Brain pericyte (primary cell): Measurements from ENCODE around the gene XIRP1.
"Not testable (repeated sequence)": the region's sequence is repeated elsewhere in the genome, so short reads cannot be mapped to it uniquely, and the experiment has no call there.

Experiments
- DNase-seq: peaks from one replicate; pipeline ENCODE4 v3.0.0-alpha.2; 2012; ENCODE audit warnings: low read depth, low spot score

XIRP1 gene, protein sequence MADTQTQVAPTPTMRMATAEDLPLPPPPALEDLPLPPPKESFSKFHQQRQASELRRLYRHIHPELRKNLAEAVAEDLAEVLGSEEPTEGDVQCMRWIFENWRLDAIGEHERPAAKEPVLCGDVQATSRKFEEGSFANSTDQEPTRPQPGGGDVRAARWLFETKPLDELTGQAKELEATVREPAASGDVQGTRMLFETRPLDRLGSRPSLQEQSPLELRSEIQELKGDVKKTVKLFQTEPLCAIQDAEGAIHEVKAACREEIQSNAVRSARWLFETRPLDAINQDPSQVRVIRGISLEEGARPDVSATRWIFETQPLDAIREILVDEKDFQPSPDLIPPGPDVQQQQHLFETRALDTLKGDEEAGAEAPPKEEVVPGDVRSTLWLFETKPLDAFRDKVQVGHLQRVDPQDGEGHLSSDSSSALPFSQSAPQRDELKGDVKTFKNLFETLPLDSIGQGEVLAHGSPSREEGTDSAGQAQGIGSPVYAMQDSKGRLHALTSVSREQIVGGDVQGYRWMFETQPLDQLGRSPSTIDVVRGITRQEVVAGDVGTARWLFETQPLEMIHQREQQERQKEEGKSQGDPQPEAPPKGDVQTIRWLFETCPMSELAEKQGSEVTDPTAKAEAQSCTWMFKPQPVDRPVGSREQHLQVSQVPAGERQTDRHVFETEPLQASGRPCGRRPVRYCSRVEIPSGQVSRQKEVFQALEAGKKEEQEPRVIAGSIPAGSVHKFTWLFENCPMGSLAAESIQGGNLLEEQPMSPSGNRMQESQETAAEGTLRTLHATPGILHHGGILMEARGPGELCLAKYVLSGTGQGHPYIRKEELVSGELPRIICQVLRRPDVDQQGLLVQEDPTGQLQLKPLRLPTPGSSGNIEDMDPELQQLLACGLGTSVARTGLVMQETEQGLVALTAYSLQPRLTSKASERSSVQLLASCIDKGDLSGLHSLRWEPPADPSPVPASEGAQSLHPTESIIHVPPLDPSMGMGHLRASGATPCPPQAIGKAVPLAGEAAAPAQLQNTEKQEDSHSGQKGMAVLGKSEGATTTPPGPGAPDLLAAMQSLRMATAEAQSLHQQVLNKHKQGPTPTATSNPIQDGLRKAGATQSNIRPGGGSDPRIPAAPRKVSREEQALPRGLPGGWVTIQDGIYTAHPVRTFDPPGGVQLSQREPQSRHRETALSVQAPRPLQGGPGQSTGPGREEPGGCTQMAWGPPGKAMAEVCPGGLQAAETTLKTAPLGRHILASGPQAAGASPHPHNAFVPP (N-terminal part only)

DNA sequence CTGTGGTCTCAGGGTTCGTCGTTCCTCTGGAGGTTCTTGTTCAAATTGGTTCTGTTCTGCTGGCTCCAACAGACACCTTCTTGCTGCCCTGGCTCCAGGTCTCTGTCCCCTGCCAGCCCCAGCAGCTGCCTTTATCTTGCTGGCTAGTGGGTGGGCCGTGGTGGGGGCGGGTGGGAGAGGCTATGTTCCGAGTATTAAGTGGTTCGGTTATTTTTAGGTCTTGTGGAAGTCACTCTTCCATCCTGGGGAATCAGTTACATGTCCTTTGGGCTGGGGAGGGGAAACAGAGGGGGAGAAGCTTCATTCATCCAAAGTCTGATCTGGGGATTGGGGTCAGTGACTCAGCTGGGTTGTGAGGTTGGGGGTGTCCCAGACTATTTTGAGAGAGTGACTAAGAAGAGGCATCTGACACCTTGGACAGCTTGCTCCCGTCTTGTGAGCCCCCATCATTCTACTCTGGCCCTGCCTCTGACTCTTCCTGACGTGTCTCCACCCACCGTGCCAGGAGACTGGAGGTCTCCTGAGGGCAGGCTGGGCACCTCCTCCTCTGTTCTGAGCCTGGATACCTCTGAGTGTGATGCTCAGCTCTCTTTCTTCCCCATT lies at the start of gene XIRP1:
XIRP1 (minus strand) TSS at position 106 of the 603 bp plus-strand sequence. CDS start 3,150 bp downstream, outside the sequence.
- no peak for DNase-seq

DNA sequence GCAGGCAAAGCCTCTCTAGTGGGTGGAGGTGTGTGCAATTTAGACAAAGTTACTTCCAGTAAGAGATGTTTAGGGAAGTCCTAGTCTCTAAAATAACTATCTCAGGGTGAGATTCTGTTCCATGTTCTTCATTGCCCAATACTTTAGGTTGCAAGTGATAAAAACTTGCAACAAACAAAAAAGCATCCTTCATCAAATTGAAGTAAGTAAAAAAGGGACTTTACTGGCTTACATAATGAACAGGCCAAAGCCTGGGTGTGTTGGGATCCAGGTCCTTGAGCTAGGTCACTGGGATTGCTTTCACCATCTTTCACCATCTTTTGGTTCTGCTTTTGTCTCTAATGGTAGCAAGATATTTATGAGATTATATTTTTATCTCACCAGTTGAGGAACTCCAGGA lies 49.2 kb upstream of the XIRP1 start:
- DNase-seq, result no peak

DNA sequence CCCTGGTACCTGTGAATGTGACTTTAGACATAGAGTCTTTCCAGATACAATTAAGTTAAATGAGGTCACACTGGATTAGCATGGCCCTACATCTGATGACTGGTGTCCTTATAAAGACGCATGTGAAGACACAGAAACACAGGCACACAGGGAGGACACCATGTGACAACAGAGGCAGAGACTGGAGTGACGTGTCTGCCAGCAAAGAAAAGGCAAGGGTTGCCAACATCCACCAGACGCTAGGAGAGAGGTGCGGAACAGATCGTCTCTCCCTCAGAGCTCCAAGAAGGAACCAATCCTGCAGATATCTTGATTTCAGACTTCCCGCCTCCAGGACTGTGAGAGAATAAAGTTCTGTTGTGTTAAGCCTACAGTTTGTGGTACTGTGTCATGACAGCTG lies 44.6 kb upstream of the XIRP1 start:
- no peak for DNase-seq

DNA sequence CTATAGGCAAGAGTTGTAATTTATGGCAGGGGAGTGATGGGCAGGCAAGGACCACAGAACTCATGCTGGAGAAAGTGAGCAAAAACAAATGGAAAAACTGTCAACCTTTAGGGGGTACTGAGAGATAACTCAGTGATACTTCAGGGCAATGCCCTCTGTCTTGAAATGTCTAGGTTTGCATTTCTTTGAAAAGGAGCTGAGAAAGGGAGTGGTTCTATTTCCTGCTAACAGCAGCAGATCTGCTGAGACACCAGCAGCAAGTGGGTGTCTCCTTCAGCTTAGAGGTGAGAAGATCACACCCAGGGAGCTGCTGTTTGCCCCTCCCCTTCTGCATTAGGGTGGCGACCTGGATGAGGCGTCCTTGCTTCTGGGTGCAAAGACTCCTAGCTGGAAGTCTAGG lies 42.3 kb upstream of the XIRP1 start:
- DNase-seq, result no peak

DNA sequence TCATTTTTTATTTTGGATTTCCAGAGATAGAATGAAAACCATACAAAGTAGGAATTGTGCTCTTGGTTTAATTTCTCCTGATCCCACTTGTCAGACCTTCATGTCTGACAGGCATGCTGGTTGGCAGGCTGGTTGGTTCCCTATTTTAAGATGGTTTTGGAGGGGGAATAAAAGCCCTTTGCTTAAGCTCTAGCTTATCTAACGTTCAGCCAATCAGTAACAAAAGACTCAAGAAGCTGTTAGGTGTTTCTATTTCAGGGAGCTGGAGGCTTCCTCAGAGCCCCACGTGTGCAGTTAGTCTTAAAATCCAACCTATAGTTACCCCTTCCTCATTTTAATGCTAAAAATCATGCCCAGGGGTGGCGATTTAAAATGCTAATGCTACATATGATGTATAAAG lies 40.5 kb upstream of the XIRP1 start:
- DNase-seq, result no peak

DNA sequence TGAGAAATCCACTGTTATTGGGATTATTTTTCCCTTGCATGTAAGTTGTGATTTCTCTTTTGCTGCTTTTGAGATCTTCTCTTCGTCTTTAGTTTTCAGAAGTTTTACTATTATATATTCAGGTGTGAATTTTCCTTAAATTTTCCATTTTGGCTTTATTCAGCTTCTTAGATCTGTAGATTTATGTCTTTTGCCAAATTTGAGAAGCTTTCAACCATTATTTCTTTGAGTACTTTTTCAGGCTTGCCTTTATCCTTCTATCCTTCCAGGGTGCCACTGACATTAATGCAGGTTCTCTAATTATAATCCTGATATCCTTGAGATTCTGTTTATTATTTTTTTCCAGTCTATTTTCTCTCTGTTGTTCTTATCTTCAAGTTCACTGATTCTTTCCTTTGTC lies 38.1 kb upstream of the XIRP1 start:
- DNase-seq, result no peak

DNA sequence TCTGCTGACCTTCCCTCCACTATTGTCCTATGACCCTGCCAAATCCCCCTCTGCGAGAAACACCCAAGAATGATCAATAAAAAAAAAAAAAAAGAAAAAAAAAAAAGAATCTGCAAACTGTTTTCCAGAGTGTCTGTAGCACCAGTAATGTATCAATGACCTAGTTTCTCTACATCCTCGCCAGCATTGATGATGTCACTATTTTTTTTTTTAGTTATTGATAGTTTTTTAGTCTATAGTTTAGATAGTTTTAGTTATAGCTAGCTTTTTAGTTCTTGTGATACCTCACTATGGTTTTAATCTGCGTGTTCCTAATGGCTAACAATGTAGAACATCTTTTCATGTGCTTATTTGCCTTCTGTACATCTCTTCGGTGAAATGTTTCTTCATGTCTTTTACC lies 36.1 kb upstream of the XIRP1 start:
- no peak for DNase-seq

DNA sequence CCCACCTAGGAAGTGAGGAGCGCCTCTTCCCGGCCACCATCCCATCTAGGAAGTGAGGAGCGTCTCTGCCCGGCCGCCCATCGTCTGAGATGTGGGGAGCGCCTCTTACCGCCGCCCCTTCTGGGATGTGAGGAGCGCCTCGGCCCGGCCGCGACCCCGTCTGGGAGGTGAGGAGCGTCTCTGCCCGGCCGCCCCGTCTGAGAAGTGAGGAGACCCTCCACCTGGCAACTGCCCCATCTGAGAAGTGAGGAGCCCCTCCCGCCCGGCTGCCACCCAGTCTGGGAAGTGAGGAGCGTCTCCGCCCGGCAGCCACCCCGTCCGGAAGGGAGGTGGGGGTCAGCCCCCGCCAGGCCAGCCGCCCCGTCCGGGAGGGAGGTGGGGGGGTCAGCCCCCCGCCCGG lies 35.2 kb upstream of the XIRP1 start:
- DNase-seq, result not testable (repeated sequence)

DNA sequence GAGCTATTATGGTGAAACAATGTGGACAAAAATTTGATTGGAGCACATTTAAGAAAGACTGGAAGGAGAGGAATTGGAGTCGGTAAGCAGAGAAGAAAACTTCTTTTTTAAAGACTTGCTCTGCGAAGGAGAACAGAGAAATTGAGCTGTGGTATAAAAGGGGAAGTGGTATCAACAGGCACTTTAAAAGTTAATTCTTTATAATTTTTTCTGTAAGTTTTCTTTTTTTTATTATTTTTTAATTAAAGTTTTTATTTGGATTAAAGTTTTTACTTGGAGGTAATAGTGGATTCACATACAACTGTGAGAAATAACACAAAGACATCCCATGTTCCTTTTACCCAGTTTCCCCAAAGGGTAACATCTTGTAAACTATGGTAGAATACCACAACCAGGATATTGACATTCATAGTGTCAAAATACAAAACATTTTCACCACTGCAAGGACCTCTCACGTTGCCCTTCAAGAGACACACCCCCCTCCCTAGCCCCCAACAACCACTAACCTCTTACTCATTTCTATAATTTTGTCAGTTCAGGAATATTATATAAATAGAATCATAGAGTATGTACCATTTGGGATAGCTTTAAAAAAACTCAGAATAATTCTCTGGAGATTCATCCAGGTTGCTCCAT lies 33.8 kb upstream of the XIRP1 start:
- no peak for DNase-seq

DNA sequence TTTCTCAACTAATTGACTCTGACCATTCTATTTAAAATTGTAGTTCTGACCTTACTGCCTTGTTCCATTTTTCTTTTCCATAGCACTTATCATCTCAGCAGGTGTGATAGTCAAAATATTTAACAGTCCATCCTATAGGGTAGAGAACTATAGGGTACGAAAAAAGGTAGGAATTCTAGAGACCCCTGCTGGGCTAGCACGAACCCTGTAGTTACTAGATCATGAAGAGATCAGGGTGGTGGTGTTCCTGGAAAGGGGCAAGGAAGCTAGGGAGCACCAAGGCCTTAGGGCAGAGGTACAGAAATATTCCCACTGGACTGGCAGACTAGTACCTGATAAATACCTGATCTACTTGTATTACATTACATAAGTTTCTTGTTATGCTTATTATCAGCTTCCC lies 31.9 kb upstream of the XIRP1 start:
- DNase-seq, result no peak

DNA sequence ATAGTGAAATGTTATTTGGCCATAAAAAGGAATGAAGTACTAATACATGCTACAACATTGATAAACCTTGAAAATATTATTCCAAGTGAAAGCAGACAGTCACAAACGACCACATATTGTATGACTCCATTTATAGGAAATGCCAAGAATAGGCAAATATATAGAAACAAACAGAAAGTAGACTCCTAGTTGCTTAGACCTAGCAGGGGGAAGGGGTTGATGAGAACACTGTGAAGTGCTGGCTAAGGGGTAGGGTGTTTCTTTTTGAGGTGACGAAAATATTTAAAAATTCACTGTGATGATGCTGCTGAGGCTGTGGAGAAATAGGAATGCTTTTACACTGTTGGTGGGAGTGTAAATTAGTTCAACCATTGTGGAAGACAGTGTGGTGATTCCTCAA lies 30.5 kb upstream of the XIRP1 start:
- no peak for DNase-seq

DNA sequence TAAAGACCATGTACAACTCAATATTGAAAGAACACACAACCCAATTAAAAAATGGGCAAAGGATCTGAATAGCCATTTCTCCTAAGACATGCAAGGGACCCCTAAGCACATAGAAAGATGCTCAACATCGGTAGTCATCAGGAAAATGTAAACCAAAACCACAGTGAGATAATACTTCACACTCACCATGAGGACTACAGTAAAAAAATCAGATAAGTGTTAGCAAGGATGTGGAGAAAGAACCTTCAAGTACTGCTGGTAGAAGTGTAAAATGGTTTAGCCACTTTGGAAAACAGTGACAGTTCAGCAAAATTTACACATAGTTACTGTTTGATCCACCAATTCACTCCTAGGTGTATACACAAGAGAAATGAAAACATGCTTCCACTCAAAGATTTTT lies 30.1 kb upstream of the XIRP1 start:
- DNase-seq, result no peak

DNA sequence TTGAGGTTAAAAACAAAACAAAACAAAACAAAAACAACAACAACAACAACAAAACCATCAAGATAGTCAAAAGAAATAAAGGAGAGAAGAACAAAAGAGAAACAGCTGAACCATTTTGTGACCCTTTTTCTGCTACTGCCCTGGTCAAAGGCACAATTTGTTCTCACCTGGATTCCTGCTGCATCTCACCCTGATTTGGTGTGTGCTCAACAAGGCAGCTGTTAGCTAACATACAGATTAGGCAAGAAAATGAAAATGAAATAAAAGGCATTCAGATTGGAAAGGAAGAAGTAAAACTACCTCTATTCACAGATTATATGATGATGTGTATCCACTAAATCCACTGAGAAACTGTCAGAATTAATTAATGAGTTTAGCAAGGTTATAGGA lies 28.7 kb upstream of the XIRP1 start:
- DNase-seq, result no peak

DNA sequence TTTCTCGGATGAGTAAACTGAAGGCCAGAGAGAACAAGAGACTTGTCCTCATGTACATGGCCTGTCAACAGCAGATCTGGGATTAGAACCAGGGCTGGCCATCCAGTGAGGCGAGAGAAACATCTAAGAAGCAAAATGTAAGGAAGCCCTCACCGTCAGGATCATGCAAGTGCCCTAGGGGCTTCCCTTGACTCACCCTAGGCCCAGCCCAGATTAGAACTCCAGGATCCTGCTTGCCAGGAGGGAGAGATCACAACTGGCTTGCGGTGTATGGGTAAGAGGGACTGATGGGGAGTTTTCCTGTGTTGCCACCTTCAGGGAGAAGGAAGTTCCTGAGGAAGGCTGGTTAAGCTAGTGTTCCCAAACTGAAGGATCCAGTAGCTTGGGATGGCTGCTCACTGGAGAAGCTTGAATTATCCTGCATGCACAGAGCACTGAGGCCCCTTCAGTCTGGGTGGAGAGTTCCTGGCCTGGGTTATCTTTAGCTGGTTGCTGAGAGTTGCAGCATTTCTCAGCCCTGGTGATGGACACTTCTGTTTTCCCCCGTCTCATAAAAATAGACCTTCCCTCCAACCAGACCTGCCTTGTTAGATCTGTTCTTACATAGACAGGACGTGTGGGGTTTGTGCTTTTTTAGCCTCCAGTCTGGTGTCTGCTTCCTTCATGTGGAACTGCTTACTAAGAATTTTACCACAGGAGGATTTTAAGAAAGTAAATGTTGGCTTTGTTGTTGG lies 28.2 kb upstream of the XIRP1 start:
- no peak for DNase-seq

DNA sequence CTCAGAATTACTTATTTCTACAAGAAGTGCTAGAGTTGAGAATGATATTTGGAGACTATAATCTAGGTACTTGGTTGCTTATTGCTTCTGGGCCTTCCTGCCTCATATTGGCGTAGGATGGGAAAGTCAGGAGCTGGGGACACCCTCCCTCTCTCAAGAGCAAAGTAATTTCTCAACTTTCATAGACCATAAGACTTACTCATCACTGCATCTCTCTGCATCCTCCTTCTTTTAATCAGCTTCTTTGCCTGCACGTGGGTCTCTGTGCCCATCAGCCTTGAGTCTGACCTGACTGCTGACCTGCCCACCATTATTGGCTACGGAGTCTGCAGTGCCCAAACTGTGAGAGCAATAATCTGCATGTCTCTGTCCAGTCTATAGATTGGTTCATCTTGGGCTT lies 27.3 kb upstream of the XIRP1 start:
- DNase-seq, result no peak

DNA sequence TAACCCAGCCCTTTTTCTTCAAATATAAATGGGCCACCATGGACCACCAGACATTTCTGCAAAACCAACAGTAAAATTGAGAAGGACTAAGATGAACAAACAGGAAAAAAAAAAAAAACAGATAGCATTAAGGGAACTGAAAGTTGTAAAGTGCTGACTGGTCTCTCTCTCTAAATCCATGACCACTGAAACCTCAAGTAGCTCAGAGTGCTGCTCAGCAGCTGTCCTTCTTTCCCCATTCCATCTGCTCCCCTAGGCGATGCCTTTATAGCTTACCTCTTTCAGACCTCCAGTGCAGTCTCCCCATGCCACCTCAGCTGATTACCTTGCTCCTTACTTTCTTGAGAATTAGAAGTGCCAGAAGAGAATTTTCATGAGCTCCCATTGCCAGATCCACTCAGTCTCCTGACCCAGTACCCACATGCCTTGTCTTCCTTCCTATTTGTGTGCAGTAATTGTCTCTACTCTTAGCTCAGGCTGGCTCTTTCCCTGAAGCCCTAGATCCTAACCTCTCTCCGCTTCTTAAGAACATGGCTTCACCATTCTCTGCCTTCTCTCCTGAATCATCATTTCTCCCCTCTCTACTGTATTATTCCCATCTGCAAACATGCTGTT lies 23.9 kb upstream of the XIRP1 start:
- DNase-seq, result no peak

DNA sequence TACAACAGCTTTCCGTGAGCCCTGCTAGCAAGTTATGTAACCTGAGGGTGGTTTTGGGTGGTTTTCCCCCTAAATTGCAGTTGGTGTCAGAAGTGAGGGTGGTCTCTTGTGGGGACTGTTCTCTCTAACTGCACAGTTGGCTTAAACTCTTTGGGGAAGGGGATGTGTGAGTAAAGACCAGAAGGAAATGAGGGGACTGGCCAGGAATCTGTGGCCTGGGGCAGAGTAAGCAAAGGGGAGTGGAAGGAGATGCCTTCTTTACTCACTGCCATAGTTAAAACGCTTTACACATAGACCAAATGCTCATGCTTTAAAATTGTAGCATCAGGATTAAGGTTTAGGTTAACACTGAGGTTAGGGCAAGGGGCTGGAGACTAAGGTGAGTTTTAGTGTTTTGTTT lies 21.2 kb upstream of the XIRP1 start:
- DNase-seq, result no peak

DNA sequence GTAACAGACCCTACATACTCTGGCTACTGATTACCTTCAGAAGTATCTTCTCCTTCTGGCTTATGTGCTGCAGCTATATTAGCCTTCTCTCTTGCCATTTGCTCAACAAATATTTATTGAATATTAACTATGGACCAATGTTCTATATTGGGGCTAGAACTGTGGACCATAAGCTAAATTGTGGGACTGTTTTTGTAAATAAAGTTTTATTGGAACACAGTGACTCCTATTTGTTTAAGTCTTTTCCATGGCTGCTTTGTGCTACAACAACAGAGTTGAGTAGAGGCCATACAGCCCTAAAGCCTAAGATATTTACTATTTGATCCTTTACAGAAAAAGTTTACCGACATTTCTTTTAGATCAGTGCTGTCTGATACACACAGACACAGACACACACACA lies 20.3 kb upstream of the XIRP1 start:
- DNase-seq, result no peak

DNA sequence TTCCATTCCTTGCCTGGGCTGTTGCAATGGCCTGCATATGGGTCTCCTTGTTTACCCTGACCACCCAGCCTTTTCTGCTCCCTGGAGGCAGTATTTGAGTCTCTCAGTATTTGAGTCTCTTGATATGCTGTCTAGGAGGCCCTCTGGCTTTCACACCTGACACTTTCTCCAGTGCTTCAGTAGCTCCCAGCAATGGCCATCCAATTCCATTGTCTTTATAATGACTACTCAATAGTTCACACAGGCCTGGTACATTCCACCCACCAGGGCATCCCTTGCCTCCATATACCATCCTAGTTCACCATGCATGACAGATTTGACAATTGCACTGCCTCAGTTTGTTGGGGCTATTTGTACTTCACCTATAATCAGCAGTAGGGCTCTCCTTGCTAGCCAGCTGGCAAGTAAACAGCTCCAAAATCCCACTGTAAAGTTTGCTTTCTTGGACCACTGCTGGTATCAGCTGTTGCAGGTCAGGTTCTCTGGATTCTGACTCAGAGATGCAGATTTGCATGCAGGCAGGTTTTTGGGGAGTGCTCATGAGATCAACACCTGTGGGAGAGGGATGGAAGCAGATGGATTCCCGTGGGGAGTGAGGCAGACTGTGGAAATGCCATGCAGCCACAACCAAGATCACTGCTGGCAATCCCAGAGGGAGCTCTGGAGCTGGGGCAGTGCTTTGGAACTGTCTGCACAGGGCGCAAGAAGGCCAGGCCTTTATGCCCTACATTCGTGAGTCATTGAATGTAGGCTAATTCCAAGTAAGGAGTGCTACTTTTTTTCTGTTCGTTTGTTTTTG lies 19.1 kb upstream of the XIRP1 start:
- no peak for DNase-seq
